GM12878 (cell line): ENCODE measurements around the gene RMND5A. TPM values are rescaled to one million over a fixed set of nuclear protein-coding genes. Genes with fewer than 3 reads are reported as not detected.

Experiments used
- ATAC-seq: fragments of 200-7000 bp; cut with Tn5 transposase; 3 replicates; pipeline ENCODE4 v1.9.1; 2020; ENCODE audit warnings: mild to moderate bottlenecking, moderate library complexity
- BruUV-seq: library from RNA; stranded (reverse); fragments of 400-500 nt; replicated peaks from 2 replicates; lab custom pipeline; 2021; lab: Mats Ljungman, UMichigan
- CTCF ChIA-PET: fragments of 300-600 bp; sonication (Branson Sonifier 250); formaldehyde crosslinking; extraction: SDS; loops from one replicate; lab custom pipeline; 2021; ENCODE audit warnings: inconsistent platforms; lab: Yijun Ruan, JAX
- POLR2A ChIA-PET: fragments of 350-600 bp; formaldehyde crosslinking; extraction: SDS; loops from one replicate; lab custom pipeline; 2021; ENCODE audit warnings: inconsistent platforms; lab: Charles Lee
- RAD21 ChIA-PET: fragments of 300-600 bp; sonication (Branson Sonifier 250); formaldehyde crosslinking; loops from one replicate; lab custom pipeline; 2023; ENCODE audit warnings: antibody characterized with exemption; ENCODE audit not compliant: unreplicated experiment; lab: Charles Lee
- SMC1A ChIA-PET: fragments of 300-600 bp; sonication (Branson Sonifier 250); formaldehyde crosslinking; loops from one replicate; lab custom pipeline; 2023; ENCODE audit not compliant: unreplicated experiment, uncharacterized antibody; lab: Charles Lee
- DNase-seq: peaks from one replicate; pipeline ENCODE4 v3.0.0-alpha.2; 2011; ENCODE audit warnings: low read depth, low spot score
- FAIRE-seq: peaks from 3 replicates; lab custom pipeline; 2011; peaks lifted over from hg19 to GRCh38; lab: Jason Lieb, UNC
- H2AFZ ChIP-seq: 2 replicates; pipeline ENCODE4 v1.6.0; 2011; ENCODE audit warnings: low read depth, low read length, control low read depth; ENCODE audit not compliant: control insufficient read depth
- H3K27ac ChIP-seq: 2 replicates; pipeline ENCODE4 v1.5.1; 2011; ENCODE audit warnings: control low read depth; ENCODE audit not compliant: control insufficient read depth, insufficient read depth
- H3K27me3 ChIP-seq, 2 experiments: replicated peaks in 1 of 2; 2 replicates each; pipeline versions ENCODE4 v1.6.0 to v1.6.1; 2011; ENCODE audit warnings: low read length in 1 of 2; ENCODE audit not compliant: control insufficient read depth in 2 of 2, insufficient read depth in 2 of 2
- H3K36me3 ChIP-seq, 2 experiments: 2 replicates each; pipeline ENCODE4 v1.5.1; 2011; ENCODE audit warnings: low read length in 1 of 2; ENCODE audit not compliant: control insufficient read depth in 2 of 2, insufficient read depth in 2 of 2
- H3K4me1 ChIP-seq: 2 replicates; pipeline ENCODE4 v1.6.1; 2011; ENCODE audit warnings: mild to moderate bottlenecking, low read length, moderate library complexity, mixed read lengths; ENCODE audit not compliant: control insufficient read depth, insufficient read depth
- H3K4me2 ChIP-seq: 2 replicates; pipeline ENCODE4 v1.6.0; 2011; ENCODE audit warnings: control low read depth; ENCODE audit not compliant: control insufficient read depth, insufficient read depth
- H3K4me3 ChIP-seq: fragments of 200-600 bp; sonication (generic); 2 replicates; pipeline ENCODE4 v1.5.1; 2016
- H3K79me2 ChIP-seq: 2 replicates; pipeline ENCODE4 v1.6.0; 2011; ENCODE audit warnings: low read length; ENCODE audit not compliant: control insufficient read depth, insufficient read depth
- H3K9ac ChIP-seq: 2 replicates; pipeline ENCODE4 v1.8.0; 2011; ENCODE audit warnings: low read length, control low read depth, mixed read lengths; ENCODE audit not compliant: control insufficient read depth, insufficient read depth
- H3K9me3 ChIP-seq: replicated peaks from 3 replicates; pipeline ENCODE4 v1.5.1; 2011; ENCODE audit warnings: mild to moderate bottlenecking, low read length; ENCODE audit not compliant: control insufficient read depth, insufficient read depth
- H4K20me1 ChIP-seq: 2 replicates; pipeline ENCODE4 v1.6.0; 2011; ENCODE audit not compliant: control insufficient read depth, insufficient read depth
- CBX5 ChIP-seq: sonication (generic); IDR thresholded peaks from 2 replicates; pipeline ENCODE4 v1.6.1; 2016; ENCODE audit warnings: low read depth, moderate library complexity, mild to moderate bottlenecking, inconsistent platforms
- CEBPZ ChIP-seq: fragments of 150-350 bp; IDR thresholded peaks from 2 replicates; pipeline ENCODE4 v1.6.1; 2016; ENCODE audit warnings: low read depth, low read length
- CHD2 ChIP-seq: IDR thresholded peaks from 2 replicates; pipeline ENCODE4 v1.6.1; 2011; ENCODE audit warnings: low read depth, low read length, improper control_type of control experiment, borderline replicate concordance
- ESRRA ChIP-seq: IDR thresholded peaks from 2 replicates; pipeline ENCODE4 v1.6.1; 2012; ENCODE audit warnings: mild to moderate bottlenecking, low read length, improper control_type of control experiment
- IRF4 ChIP-seq: IDR thresholded peaks from 2 replicates; pipeline ENCODE4 v1.6.1; 2011; ENCODE audit warnings: low read depth, low read length
- NFIC ChIP-seq: IDR thresholded peaks from 2 replicates; pipeline ENCODE4 v1.6.1; 2012; ENCODE audit warnings: low read depth, mild to moderate bottlenecking, inconsistent platforms, low read length, moderate library complexity
- NKRF ChIP-seq: fragments of 450-650 bp; conservative IDR thresholded peaks from 2 replicates; pipeline ENCODE4 v1.6.1; 2017; ENCODE audit warnings: mild to moderate bottlenecking, moderate library complexity
- PAX8 ChIP-seq: fragments of 450-650 bp; IDR thresholded peaks from 2 replicates; pipeline ENCODE4 v1.6.1; 2017; ENCODE audit warnings: mild to moderate bottlenecking, moderate library complexity
- RBBP5 ChIP-seq: fragments of 200-600 bp; sonication (generic); conservative IDR thresholded peaks from 2 replicates; pipeline ENCODE4 v1.6.1; 2016
- SUZ12 ChIP-seq: fragments of 200-600 bp; sonication (generic); IDR thresholded peaks from one replicate; pipeline ENCODE4 v1.6.1; 2018; ENCODE audit warnings: antibody characterized with exemption, mild to moderate bottlenecking; ENCODE audit not compliant: unreplicated experiment
- TARDBP ChIP-seq: IDR thresholded peaks from 2 replicates; pipeline ENCODE4 v1.6.1; 2016; ENCODE audit warnings: borderline replicate concordance
- TBL1XR1 ChIP-seq: IDR thresholded peaks from 2 replicates; pipeline ENCODE4 v1.6.1; 2012; ENCODE audit warnings: low read depth, low read length, improper control_type of control experiment
- YY1 ChIP-seq: IDR thresholded peaks from 2 replicates; pipeline ENCODE4 v1.6.1; 2011; ENCODE audit warnings: low read depth, mild to moderate bottlenecking, low read length
- ZBTB33 ChIP-seq: fragments of 450-650 bp; IDR thresholded peaks from 2 replicates; pipeline ENCODE4 v1.6.1; 2017; ENCODE audit warnings: mild to moderate bottlenecking
- WGBS: methylation state at CpG from one replicate; pipeline ENCODE4 v1.1.6; 2016; ENCODE audit warnings: low lambda C conversion rate; ENCODE audit not compliant: insufficient replicate concordance, insufficient coverage; ENCODE audit errors: missing lambda C conversion rate; 5-methylcytosine and 5-hydroxymethylcytosine counted together
- in situ Hi-C: fragments of 300-500 bp; cut with MboI; formaldehyde crosslinking; loops from 9 replicates; pipeline ENCODE4 v1.14.3; 2018; ENCODE audit warnings: mixed read lengths
- intact Hi-C: fragments of 100-400 bp; cut with micrococcal nuclease; formaldehyde crosslinking; loops from one replicate; pipeline ENCODE4 v1.14.2; 2022; ENCODE audit not compliant: unreplicated experiment
- polyA plus RNA-seq, 11 experiments: library from polyadenylated mRNA; depleted of rRNA in 4 of 11; unstranded in 6 of 11; stranded (reverse) in 5 of 11; fragments of >200 nt; fragmentation: Nextera tagmentation in 4 of 11; fragmentation: Illumina TruSeq in 1 of 11; extraction: Ambion mirVana in 4 of 11; extraction: Trizol in 1 of 11; gene quantifications; 1 replicate in 1 of 11; 2 replicates in 10 of 11; pipeline versions ENCODE4 v1.2.1 to v1.2.3, GENCODE V29; 2011 to 2016; ENCODE audit warnings: inconsistent platforms in 2 of 11, missing spikeins in 2 of 11, low read depth in 1 of 11
- total RNA-seq, 4 experiments: library from RNA; depleted of rRNA in 3 of 4; stranded (reverse); fragments of >200 nt in 3 of 4; fragmentation: Illumina TruSeq in 1 of 4; extraction: Trizol in 1 of 4; gene quantifications; 2 replicates each; pipeline versions ENCODE4 v1.2.1 to v1.2.3, GENCODE V29; 2013 to 2021
- TF ChIP-seq, protein P1 (sequence below): fragments of 450-650 bp; IDR thresholded peaks from 2 replicates; pipeline ENCODE4 v1.6.1; 2014; ENCODE audit warnings: mild to moderate bottlenecking
- TF ChIP-seq, protein P2 (sequence below): fragments of 450-650 bp; IDR thresholded peaks from 2 replicates; pipeline ENCODE4 v1.6.1; 2017; ENCODE audit warnings: low read depth, mild to moderate bottlenecking, moderate library complexity

RMND5A gene
- total and polyA plus RNA-seq, 10 of the 15 experiments (the other 5 are each of a cell fraction or from before 2014, with no cell fraction given), result 8.3 to 33.6 (median 23.2) TPM

- in situ Hi-C loops, result no loop called here
- intact Hi-C loops, result no loop called here
- 86% methylated on average over 5 of the region's 5 CpGs for WGBS
- Histone ChIP-seq H3K4me2 (no peak overlapping the region), H3K9ac (no peak overlapping the region), H3K27ac (no peak overlapping the region), H3K4me3 (no peak overlapping the region), H3K9me3 (no peaks in the 10 kb centered on the region), H3K36me3 (peaks cover 11 to 28% of the 10 kb centered on the region in 2 experiments), H3K79me2 (no peaks in the 10 kb centered on the region), H3K27me3 (no peaks in the 10 kb centered on the region), H4K20me1 (no peaks in the 10 kb centered on the region), H2AFZ (no peak overlapping the region), H3K4me1 (no peaks in the 10 kb centered on the region)
- DNase-seq (no peak), ATAC-seq (no peak), FAIRE-seq (no peak)
- no TSS peak for BruUV-seq
- ChIA-PET RAD21 (interaction anchor here (0.6 kb wide), 1 partner anchor 1453 kb away, joined by 3 read pairs; no protein-coding TSS in a partner anchor), SMC1A (interaction anchor here (1.4 to 3.2 kb wide), 2 partner anchors 10 to 223 kb away, joined by 3 to 17 read pairs; no protein-coding TSS in a partner anchor), CTCF (interaction anchor here (3.7 kb wide), 1 partner anchor 9 kb away, joined by 13 read pairs; no protein-coding TSS in a partner anchor), POLR2A (no interaction called here)
- TF ChIP-seq ZBTB33 (no peak), NKRF (no peak), YY1 (no peak), CEBPZ (no peak), ESRRA (no peak), PAX8 (no peak), CBX5 (no peak), TARDBP (no peak), IRF4 (no peak), TBL1XR1 (no peak), NFIC (no peak), RBBP5 (no peak), CHD2 (no peak), SUZ12 (no peak)
- TF ChIP-seq, protein P1, sequence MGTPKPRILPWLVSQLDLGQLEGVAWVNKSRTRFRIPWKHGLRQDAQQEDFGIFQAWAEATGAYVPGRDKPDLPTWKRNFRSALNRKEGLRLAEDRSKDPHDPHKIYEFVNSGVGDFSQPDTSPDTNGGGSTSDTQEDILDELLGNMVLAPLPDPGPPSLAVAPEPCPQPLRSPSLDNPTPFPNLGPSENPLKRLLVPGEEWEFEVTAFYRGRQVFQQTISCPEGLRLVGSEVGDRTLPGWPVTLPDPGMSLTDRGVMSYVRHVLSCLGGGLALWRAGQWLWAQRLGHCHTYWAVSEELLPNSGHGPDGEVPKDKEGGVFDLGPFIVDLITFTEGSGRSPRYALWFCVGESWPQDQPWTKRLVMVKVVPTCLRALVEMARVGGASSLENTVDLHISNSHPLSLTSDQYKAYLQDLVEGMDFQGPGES, result no peak
- TF ChIP-seq, protein P2, sequence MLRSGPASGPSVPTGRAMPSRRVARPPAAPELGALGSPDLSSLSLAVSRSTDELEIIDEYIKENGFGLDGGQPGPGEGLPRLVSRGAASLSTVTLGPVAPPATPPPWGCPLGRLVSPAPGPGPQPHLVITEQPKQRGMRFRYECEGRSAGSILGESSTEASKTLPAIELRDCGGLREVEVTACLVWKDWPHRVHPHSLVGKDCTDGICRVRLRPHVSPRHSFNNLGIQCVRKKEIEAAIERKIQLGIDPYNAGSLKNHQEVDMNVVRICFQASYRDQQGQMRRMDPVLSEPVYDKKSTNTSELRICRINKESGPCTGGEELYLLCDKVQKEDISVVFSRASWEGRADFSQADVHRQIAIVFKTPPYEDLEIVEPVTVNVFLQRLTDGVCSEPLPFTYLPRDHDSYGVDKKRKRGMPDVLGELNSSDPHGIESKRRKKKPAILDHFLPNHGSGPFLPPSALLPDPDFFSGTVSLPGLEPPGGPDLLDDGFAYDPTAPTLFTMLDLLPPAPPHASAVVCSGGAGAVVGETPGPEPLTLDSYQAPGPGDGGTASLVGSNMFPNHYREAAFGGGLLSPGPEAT, result no peak
Measured at GRCh38 chr2:86774862-86775261, 54.8 kb downstream of the RMND5A start.
